Cardiac muscle cell (in vitro differentiated cells and primary cell): ENCODE measurements around the gene POLE2. TPM values are rescaled to one million over a fixed set of nuclear protein-coding genes. Genes with fewer than 3 reads are reported as not detected.

ENCODE experiments used
- DNase-seq, 2 donors: peaks; one replicate each; pipeline versions ENCODE4 v3.0.0 to v3.0.0-alpha.2; 2010 to 2017; ENCODE audit warnings: low read depth in 1 of 2, low spot score in 1 of 2
- H3K27ac ChIP-seq: fragments of 200-600 bp; sonication (generic); 2 replicates; pipeline ENCODE4 v1.5.1; 2016
- H3K27me3 ChIP-seq: fragments of 200-600 bp; sonication (generic); 2 replicates; pipeline ENCODE4 v1.6.0; 2016; ENCODE audit warnings: control low read depth
- H3K36me3 ChIP-seq: fragments of 200-600 bp; sonication (generic); 2 replicates; pipeline ENCODE4 v1.5.1; 2016; ENCODE audit warnings: control low read depth
- H3K4me1 ChIP-seq: fragments of 200-600 bp; sonication (generic); 2 replicates; pipeline ENCODE4 v1.8.1; 2017; ENCODE audit warnings: low read depth, mild to moderate bottlenecking, mixed run types
- H3K4me3 ChIP-seq: fragments of 200-600 bp; sonication (generic); 2 replicates; pipeline ENCODE4 v1.5.1; 2016; ENCODE audit warnings: mild to moderate bottlenecking
- H3K9me3 ChIP-seq: fragments of 200-600 bp; sonication (generic); 2 replicates; pipeline ENCODE4 v1.5.1; 2017; ENCODE audit warnings: low read depth, mild to moderate bottlenecking, control low read depth
- polyA plus RNA-seq: library from polyadenylated mRNA; unstranded; fragments of >200 nt; fragmentation: Nextera tagmentation; extraction: Ambion mirVana; gene quantifications from 2 replicates; pipeline ENCODE4 v1.2.1, GENCODE V29; 2016
- total RNA-seq: library from RNA; depleted of rRNA; stranded (reverse); fragments of >200 nt; gene quantifications from 2 replicates; pipeline ENCODE4 v1.2.3, GENCODE V29; 2016
- TF ChIP-seq, protein P1 (sequence below): IDR thresholded peaks from 2 replicates; pipeline ENCODE4 v1.5.1; 2012; ENCODE audit warnings: low read depth, mild to moderate bottlenecking, low read length

POLE2 gene
- total and polyA plus RNA-seq, 2 experiments from 2014 or later, result 4.5 to 9.0 TPM

- Histone ChIP-seq H3K4me1 (peaks cover 6% of the 10 kb centered on the region), H3K36me3 (no peaks in the 10 kb centered on the region), H3K27ac (peak overlapping the region; percentile 68), H3K27me3 (no peaks in the 10 kb centered on the region), H3K9me3 (no peaks in the 10 kb centered on the region), H3K4me3 (no peak overlapping the region)
- TF ChIP-seq, protein P1, sequence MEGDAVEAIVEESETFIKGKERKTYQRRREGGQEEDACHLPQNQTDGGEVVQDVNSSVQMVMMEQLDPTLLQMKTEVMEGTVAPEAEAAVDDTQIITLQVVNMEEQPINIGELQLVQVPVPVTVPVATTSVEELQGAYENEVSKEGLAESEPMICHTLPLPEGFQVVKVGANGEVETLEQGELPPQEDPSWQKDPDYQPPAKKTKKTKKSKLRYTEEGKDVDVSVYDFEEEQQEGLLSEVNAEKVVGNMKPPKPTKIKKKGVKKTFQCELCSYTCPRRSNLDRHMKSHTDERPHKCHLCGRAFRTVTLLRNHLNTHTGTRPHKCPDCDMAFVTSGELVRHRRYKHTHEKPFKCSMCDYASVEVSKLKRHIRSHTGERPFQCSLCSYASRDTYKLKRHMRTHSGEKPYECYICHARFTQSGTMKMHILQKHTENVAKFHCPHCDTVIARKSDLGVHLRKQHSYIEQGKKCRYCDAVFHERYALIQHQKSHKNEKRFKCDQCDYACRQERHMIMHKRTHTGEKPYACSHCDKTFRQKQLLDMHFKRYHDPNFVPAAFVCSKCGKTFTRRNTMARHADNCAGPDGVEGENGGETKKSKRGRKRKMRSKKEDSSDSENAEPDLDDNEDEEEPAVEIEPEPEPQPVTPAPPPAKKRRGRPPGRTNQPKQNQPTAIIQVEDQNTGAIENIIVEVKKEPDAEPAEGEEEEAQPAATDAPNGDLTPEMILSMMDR, result no peak
- DNase-seq, result no peak
Measured at GRCh38 chr14:49642163-49642562, 45.9 kb downstream of the POLE2 start.

DNA sequence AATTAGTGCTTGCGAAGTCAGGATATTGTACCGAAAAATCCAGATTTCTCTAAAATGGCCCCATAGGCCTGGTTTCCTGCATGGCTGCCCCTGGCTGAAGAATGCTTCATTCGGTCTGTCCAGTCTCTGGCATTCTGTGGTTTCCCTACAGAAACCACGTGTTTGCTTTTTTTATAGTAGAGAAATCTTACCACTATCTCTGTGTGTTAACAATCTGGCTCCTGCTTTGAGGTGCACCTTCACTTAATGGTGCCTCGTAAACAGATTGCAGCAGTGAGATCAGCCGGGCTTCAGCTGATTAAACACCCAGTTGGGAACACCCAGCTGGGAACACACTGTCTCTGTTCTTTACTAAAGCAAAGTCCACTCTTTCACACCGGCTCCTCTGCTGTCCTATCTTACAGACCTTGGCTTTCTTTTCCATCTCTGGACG, 46.3 kb downstream of the POLE2 start:
- Histone ChIP-seq H3K27me3 (no peaks in the 10 kb centered on the region), H3K9me3 (no peaks in the 10 kb centered on the region), H3K4me1 (peaks cover 6% of the 10 kb centered on the region), H3K27ac (peak overlapping the region; percentile 68), H3K4me3 (no peak overlapping the region), H3K36me3 (no peaks in the 10 kb centered on the region)
- TF ChIP-seq, protein P1, result no peak
- peak in 1 of 2 donors; percentile 38 for DNase-seq

- TF ChIP-seq, protein P1, result no peak
- Histone ChIP-seq H3K9me3 (no peaks in the 10 kb centered on the region), H3K4me3 (no peak overlapping the region), H3K36me3 (peaks cover 3% of the 10 kb centered on the region), H3K4me1 (peaks cover 6% of the 10 kb centered on the region), H3K27ac (peak overlapping the region; percentile 68), H3K27me3 (no peaks in the 10 kb centered on the region)
- no peak for DNase-seq
Measured at GRCh38 chr14:49640540-49641417, 47.2 kb downstream of the POLE2 start.

GRCh38 chr14:49637534-49638078, 50.4 kb downstream of the POLE2 start:
- peaks cover 8% of the 10 kb centered on the region for H3K4me1 ChIP-seq
- no peak overlapping the region for H3K4me3 ChIP-seq
- H3K27me3 ChIP-seq, result no peaks in the 10 kb centered on the region
- no peaks in the 10 kb centered on the region for H3K9me3 ChIP-seq
- H3K36me3 ChIP-seq, result peaks cover 3% of the 10 kb centered on the region
- TF ChIP-seq, protein P1, result no peak
- H3K27ac ChIP-seq, result no peak overlapping the region
- no peak for DNase-seq

DNA sequence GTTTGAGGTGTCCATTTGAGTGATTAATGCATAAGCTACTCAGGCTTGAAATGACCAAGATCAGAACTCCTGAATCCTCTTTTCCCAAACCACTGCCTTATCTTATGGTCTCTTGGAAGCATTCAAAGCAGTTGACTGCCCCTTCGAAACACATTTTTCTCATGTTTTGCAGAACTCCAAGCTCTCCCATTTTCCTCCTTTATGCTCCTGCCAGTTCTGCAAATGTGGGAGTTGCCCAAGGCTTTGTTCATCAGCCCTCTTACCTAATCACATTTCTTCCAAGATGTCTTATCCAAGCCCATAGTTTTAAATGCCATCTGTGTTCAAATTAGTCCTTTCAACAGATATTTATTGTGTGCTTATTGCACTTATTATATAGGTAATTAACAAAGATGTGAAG, 51.1 kb downstream of the POLE2 start:
- H3K36me3 ChIP-seq, result peaks cover 3% of the 10 kb centered on the region
- no peak overlapping the region for H3K4me3 ChIP-seq
- TF ChIP-seq, protein P1, result no peak
- peak overlapping the region; percentile 50 for H3K27ac ChIP-seq
- H3K27me3 ChIP-seq, result no peaks in the 10 kb centered on the region
- peak in 1 of 2 donors; percentile 68 for DNase-seq
- no peaks in the 10 kb centered on the region for H3K9me3 ChIP-seq
- H3K4me1 ChIP-seq, result peaks cover 8% of the 10 kb centered on the region
